BJ (cell line): Measurements from ENCODE around the gene UGGT2. TPM values are rescaled to one million over a fixed set of nuclear protein-coding genes. Genes with fewer than 3 reads are reported as not detected.

Experiments used
- CTCF ChIA-PET: fragments of 350-600 bp; formaldehyde crosslinking; extraction: SDS; loops from one replicate; lab custom pipeline; 2021; ENCODE audit warnings: antibody characterized with exemption, inconsistent platforms; lab: Yijun Ruan, JAX
- POLR2A ChIA-PET: fragments of 300-600 bp; sonication (Branson Sonifier 250); formaldehyde crosslinking; extraction: SDS; loops from one replicate; lab custom pipeline; 2021; ENCODE audit warnings: antibody characterized with exemption; lab: Charles Lee
- DNase-seq: peaks from one replicate; pipeline ENCODE4 v3.0.0-alpha.2; 2011; ENCODE audit warnings: low read depth
- H3K27me3 ChIP-seq: 2 replicates; pipeline ENCODE4 v1.6.0; 2011; ENCODE audit warnings: low read length; ENCODE audit not compliant: control insufficient read depth, insufficient read depth
- H3K36me3 ChIP-seq: 2 replicates; pipeline ENCODE4 v1.5.1; 2011; ENCODE audit warnings: low read length; ENCODE audit not compliant: control insufficient read depth, insufficient read depth
- H3K4me3 ChIP-seq: 2 replicates; pipeline ENCODE4 v1.5.1; 2011; ENCODE audit warnings: low read depth, mild to moderate bottlenecking, control low read depth, low read length
- polyA plus RNA-seq: library from polyadenylated mRNA; depleted of rRNA; stranded (reverse); fragments of >200 nt; gene quantifications from 2 replicates; pipeline ENCODE4 v1.2.3, GENCODE V29; 2011
- TF ChIP-seq, protein P1 (sequence below): IDR thresholded peaks from 2 replicates; pipeline ENCODE4 v1.5.1; 2011; ENCODE audit warnings: low read depth, mild to moderate bottlenecking, control low read depth, inconsistent platforms, low read length, moderate library complexity; ENCODE audit not compliant: insufficient read depth

Gene UGGT2
- polyA plus RNA-seq, 1 experiment, result 20.2 TPM

DNA sequence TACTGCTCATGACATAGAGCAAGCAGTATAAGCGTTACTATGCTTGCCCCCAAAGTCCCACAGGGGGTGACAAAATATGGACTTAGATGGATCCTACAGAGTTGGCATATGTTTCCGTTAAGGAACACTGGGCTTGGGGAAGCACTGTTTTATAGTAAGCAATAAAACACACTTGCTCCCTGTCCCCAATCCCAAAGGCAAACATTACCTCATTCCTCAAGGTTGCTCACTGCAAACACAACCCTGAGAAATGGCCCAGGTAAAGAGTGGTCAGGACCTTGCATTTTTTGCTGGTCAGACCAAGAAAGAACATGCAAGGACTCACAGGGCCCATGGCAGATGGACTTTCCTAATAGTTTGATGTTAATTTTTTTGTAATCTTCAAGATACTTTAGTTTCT is 32.3 kb downstream of the UGGT2 start:
- POLR2A ChIA-PET, result no interaction called here
- no peak for DNase-seq
- TF ChIP-seq, protein P1, sequence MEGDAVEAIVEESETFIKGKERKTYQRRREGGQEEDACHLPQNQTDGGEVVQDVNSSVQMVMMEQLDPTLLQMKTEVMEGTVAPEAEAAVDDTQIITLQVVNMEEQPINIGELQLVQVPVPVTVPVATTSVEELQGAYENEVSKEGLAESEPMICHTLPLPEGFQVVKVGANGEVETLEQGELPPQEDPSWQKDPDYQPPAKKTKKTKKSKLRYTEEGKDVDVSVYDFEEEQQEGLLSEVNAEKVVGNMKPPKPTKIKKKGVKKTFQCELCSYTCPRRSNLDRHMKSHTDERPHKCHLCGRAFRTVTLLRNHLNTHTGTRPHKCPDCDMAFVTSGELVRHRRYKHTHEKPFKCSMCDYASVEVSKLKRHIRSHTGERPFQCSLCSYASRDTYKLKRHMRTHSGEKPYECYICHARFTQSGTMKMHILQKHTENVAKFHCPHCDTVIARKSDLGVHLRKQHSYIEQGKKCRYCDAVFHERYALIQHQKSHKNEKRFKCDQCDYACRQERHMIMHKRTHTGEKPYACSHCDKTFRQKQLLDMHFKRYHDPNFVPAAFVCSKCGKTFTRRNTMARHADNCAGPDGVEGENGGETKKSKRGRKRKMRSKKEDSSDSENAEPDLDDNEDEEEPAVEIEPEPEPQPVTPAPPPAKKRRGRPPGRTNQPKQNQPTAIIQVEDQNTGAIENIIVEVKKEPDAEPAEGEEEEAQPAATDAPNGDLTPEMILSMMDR, result no peak

DNA sequence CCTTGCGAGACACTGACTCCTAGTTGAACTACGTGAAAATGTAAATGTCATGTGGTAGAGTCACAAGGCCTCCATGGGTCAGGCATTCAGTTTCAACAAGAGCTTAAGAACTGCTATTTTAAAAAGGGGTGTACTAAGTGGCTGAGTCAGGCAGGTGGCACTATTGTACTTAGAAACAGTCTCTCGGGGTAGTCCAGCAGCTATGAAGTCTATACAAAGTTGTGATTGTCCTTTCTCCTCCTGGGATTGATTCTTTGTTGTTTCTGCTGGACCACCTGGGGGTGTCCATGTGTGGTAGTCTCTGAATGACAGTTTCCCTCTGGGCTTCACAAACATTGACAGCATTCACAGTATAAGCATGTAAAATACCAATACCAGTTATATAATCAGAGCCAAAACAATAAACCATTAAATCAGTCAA is 33.0 kb downstream of the UGGT2 start:
- Histone ChIP-seq H3K36me3 (no peaks in the 10 kb centered on the region), H3K4me3 (no peak overlapping the region), H3K27me3 (no peaks in the 10 kb centered on the region)
- POLR2A ChIA-PET, result no interaction called here
- CTCF ChIA-PET, result interaction anchor here (0.8 to 1.8 kb wide), 15 partner anchors 13 to 938 kb away, joined by 3 to 12 read pairs (median 4); partner anchors contain the start of gene UGGT2
- TF ChIP-seq, protein P1, result peak; percentile 60
- DNase-seq, result no peak

More for the DNA sequence above, 32.3 kb downstream of the UGGT2 start:
- Histone ChIP-seq H3K36me3 (no peaks in the 10 kb centered on the region), H3K4me3 (no peak overlapping the region), H3K27me3 (no peaks in the 10 kb centered on the region)
- CTCF ChIA-PET, result interaction anchor here (1.1 to 1.8 kb wide), 7 partner anchors 13 to 796 kb away, joined by 3 to 12 read pairs (median 5); no protein-coding TSS in a partner anchor

DNA sequence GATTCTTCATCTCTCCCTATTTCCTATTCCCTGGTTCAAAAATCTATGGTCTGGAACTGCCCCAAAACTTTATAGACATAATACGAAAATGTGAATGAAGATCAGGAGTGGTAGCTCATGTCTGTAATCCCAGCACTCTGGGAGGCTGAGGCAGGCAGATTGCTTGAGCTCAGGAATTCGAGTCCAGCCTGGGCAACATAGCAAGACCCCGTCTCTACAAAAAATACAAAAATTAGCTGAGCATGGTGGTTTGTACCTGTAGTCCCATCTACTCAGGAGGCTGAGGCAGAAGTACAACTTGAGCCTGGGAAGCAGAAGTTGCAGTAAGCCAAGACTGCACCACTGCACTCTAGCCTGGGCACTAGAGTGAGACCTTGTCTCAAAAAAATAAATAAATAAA is 35.1 kb downstream of the UGGT2 start:
- CTCF ChIA-PET, result interaction anchor here (1.3 to 1.6 kb wide), 2 partner anchors 15 to 799 kb away, joined by 4 to 5 read pairs; no protein-coding TSS in a partner anchor
- POLR2A ChIA-PET, result no interaction called here
- no peak for DNase-seq
- Histone ChIP-seq H3K36me3 (no peaks in the 10 kb centered on the region), H3K27me3 (no peaks in the 10 kb centered on the region), H3K4me3 (no peak overlapping the region)
- TF ChIP-seq, protein P1, result no peak

DNA sequence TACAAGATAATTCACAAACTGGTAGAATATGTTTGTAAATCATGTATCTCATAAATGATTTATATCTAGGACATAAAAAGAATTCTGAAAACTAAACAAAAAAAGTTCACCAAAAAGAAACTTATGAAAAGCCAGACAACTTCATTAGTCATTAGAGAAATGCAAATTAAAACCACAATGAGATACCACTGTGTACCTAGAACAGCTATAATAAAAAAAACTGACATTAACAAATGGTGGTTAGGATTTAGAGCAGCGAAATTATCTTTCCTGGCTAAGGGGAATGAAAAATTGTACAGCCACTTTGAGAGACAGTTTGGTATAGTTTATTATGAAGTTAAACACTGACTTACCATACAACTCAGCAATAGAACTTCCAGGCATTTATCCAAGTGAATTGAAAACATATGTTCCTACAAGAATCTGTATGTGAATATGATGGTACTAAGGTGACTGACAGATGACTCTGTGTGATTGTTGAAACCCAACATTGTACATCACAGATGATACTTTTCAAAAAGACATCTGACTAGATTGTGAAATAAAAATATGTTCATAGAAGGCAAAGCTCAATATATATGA is 41.8 kb downstream of the UGGT2 start:
- Histone ChIP-seq H3K4me3 (no peak overlapping the region), H3K36me3 (no peaks in the 10 kb centered on the region), H3K27me3 (no peaks in the 10 kb centered on the region)
- TF ChIP-seq, protein P1, result no peak
- ChIA-PET POLR2A (no interaction called here), CTCF (no interaction called here)
- no peak for DNase-seq

DNA sequence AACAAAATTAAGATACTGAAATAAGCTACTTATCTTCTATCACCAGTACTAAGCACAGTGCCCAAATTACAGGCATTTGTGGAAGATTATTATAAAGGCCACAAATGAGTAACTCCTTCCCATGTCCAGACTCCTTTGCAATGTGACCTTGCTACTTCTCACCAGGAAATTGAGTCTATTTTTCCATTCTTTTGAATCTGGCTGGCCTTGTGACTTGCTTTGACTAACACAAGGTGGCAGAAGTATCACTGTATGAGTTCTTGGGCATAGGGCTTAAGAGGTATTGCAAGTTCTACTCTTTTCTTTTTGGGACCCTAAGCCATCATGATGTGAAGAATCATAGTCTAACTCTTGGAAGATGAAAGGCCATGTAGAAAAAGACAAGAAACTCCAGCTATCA is 49.9 kb downstream of the UGGT2 start:
- DNase-seq, result no peak
- TF ChIP-seq, protein P1, result no peak
- no peaks in the 10 kb centered on the region for H3K36me3 ChIP-seq
- no peaks in the 10 kb centered on the region for H3K27me3 ChIP-seq
- CTCF ChIA-PET, result interaction anchor here (0.7 to 2.0 kb wide), 4 partner anchors 15 to 40 kb away, joined by 3 to 5 read pairs (median 4); no protein-coding TSS in a partner anchor
- POLR2A ChIA-PET, result no interaction called here
- no peak overlapping the region for H3K4me3 ChIP-seq
